AG04449 (cell line): ENCODE measurements around the gene HK3.

Experiments used
- CTCF ChIA-PET: fragments of 350-600 bp; formaldehyde crosslinking; extraction: SDS; loops from one replicate; lab custom pipeline; 2021; ENCODE audit warnings: antibody characterized with exemption; lab: Yijun Ruan, JAX
- POLR2A ChIA-PET: fragments of 400-600, 350-600 bp; formaldehyde crosslinking; extraction: SDS; loops from one replicate; lab custom pipeline; 2020; ENCODE audit warnings: antibody characterized with exemption, inconsistent platforms; lab: Yijun Ruan, JAX
- DNase-seq: peaks from one replicate; pipeline ENCODE4 v3.0.0-alpha.2; 2010; ENCODE audit warnings: low read depth, low spot score
- H3K4me3 ChIP-seq: 2 replicates; pipeline ENCODE4 v1.5.1; 2011; ENCODE audit warnings: low read depth, mild to moderate bottlenecking, control low read depth, low read length
- TF ChIP-seq, protein P1 (sequence below): IDR thresholded peaks from one replicate; pipeline ENCODE4 v1.5.1; 2011; ENCODE audit warnings: mild to moderate bottlenecking, moderate library complexity, low read length, control low read depth, inconsistent platforms; ENCODE audit not compliant: insufficient read depth; ENCODE audit errors: missing control alignments

Gene HK3

GRCh38 chr5:176906796-176907195, 7.7 kb upstream of the HK3 start:
- POLR2A ChIA-PET = no interaction called here
- H3K4me3 ChIP-seq = no peak overlapping the region
- DNase-seq = no peak
- TF ChIP-seq, protein P1, sequence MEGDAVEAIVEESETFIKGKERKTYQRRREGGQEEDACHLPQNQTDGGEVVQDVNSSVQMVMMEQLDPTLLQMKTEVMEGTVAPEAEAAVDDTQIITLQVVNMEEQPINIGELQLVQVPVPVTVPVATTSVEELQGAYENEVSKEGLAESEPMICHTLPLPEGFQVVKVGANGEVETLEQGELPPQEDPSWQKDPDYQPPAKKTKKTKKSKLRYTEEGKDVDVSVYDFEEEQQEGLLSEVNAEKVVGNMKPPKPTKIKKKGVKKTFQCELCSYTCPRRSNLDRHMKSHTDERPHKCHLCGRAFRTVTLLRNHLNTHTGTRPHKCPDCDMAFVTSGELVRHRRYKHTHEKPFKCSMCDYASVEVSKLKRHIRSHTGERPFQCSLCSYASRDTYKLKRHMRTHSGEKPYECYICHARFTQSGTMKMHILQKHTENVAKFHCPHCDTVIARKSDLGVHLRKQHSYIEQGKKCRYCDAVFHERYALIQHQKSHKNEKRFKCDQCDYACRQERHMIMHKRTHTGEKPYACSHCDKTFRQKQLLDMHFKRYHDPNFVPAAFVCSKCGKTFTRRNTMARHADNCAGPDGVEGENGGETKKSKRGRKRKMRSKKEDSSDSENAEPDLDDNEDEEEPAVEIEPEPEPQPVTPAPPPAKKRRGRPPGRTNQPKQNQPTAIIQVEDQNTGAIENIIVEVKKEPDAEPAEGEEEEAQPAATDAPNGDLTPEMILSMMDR = no peak
- CTCF ChIA-PET = no interaction called here

GRCh38 chr5:176906126-176906525, 7.0 kb upstream of the HK3 start:
- DNase-seq = no peak
- ChIA-PET CTCF (interaction anchor here (1.4 kb wide), 1 partner anchor 245 kb away, joined by 3 read pairs; no protein-coding TSS in a partner anchor), POLR2A (no interaction called here)
- TF ChIP-seq, protein P1 = no peak
- H3K4me3 ChIP-seq = no peak overlapping the region

GRCh38 chr5:176904276-176904675, 5.1 kb upstream of the HK3 start:
- no peak for DNase-seq
- ChIA-PET POLR2A (no interaction called here), CTCF (interaction anchor here (0.6 to 1.2 kb wide), 2 partner anchors 50 to 54 kb away, joined by 3 read pairs; no protein-coding TSS in a partner anchor)
- no peak overlapping the region for H3K4me3 ChIP-seq
- TF ChIP-seq, protein P1 = no peak

DNA sequence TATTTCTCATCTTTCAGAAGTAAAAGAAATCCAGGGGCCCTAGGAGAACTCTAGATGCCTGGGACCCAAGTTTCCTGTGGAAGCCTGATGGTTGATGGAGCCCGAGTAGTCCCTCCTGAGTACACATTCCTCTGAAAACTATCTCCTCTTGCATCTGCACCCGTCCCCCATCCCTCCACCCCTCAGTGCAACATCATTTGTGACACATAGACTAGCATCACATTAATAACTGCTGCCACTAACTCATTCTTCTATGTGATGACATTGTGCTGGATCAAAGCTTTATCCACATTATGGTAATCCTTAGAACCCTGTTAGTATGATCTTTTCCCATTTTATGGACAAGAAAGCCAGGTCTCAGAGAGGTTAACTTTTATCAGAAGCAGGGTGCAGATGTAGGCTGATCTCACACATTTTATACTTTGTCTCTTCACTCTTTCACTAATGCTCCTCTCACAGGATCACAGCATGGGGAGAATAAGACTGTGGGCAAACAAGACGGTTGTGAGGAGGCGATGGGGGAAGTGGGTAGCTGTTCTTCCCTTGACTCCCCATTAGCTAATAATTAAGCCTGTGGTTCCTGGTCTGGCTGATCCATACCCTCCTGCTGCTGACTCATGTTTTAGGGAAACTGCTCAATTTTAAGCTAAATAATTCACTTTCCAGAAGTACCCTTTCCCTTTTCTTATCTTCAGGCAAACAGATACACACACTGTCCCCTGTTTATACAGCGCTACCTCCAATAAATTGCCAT, 3.9 kb upstream of the HK3 start:
- H3K4me3 ChIP-seq = no peak overlapping the region
- ChIA-PET CTCF (interaction anchor here (1.2 kb wide), 2 partner anchors 56 to 242 kb away, joined by 3 to 5 read pairs; no protein-coding TSS in a partner anchor), POLR2A (no interaction called here)
- TF ChIP-seq, protein P1 = no peak
- DNase-seq = no peak

DNA sequence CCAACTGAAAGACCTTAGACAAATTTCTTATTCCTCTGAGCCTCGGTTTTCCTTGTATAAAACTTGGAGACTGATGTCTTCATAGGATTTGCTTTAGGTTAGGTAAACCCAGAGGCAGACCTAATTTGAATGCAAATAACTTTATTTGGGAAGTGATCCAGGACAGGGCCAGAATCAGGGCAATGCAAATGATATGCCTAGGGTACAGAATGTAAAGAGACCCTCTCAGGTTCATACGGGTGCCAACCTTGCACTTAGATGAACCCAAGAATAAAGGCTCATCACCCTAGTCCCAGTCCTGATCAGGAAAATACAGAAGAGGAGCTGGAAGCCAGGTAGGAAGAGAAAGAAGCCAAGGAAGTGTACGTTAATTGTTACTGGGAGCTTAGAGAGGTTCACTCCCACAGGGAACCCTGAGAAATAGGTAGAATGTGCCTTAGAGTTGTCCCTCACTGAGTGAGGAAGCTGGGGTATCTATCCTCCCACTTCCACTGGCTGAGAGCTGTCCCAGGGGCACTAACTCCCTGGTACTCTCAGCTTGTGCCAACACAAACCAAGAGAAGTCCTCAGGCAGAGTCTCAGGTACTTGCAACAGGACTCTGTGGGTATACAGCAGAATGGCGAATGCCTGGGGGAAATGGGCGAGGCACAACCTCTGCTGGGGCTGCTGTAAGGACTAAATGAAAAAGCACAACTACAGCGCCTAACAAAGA, 3.1 kb upstream of the HK3 start:
- DNase-seq = no peak
- H3K4me3 ChIP-seq = no peak overlapping the region
- POLR2A ChIA-PET = no interaction called here
- TF ChIP-seq, protein P1 = no peak
- CTCF ChIA-PET = interaction anchor here (3.8 kb wide), 1 partner anchor 242 kb away, joined by 23 read pairs; no protein-coding TSS in a partner anchor
